ENCODE data around the gene VPS33A. TPM values are rescaled to one million over a fixed set of nuclear protein-coding genes. Genes with fewer than 3 reads are reported as not detected.
A peak's percentile ranks its signal among the peaks of the same experiment; 100 is the strongest.

The VPS33A gene
- total RNA-seq, 2 donors from 2014 or later = 18.6 to 24.0 TPM

- Histone ChIP-seq H3K9ac (ENCODE audit: low read depth in 2 of 2, low read length in 2 of 2) (no peak overlapping the region), H3K4me3 (no peak overlapping the region), H3K36me3 (no peaks in the 10 kb centered on the region), H3K27me3 (no peaks in the 10 kb centered on the region), H3K4me1 (no peaks in the 10 kb centered on the region), H3K9me3 (no peaks in the 10 kb centered on the region), H3K27ac (no peak overlapping the region)
- DNase-seq = no peak
- intact Hi-C loops (cut with DNase I) = loop anchor here (5.0 kb wide), 1 partner anchor 53 kb away; no protein-coding TSS in a partner anchor
- TF ChIP-seq CTCF (IDR thresholded peaks at IDR 0.05) = no peak
These were observed 81.2 kb downstream of the VPS33A start for GRCh38 chr12:122185079-122185478.

GRCh38 chr12:122184517-122184916 is 81.8 kb downstream of the VPS33A start:
- Histone ChIP-seq H3K9ac (ENCODE audit: low read depth in 2 of 2, low read length in 2 of 2) (no peak overlapping the region), H3K4me3 (no peak overlapping the region), H3K27ac (no peak overlapping the region), H3K4me1 (no peaks in the 10 kb centered on the region), H3K27me3 (no peaks in the 10 kb centered on the region), H3K36me3 (no peaks in the 10 kb centered on the region), H3K9me3 (no peaks in the 10 kb centered on the region)
- no peak for TF ChIP-seq CTCF (IDR thresholded peaks at IDR 0.05)
- no peak for DNase-seq
- intact Hi-C loops (cut with DNase I) = no loop called here

- peak overlapping the region; percentile 63 for H3K4me3 ChIP-seq
- intact Hi-C loops (cut with DNase I) = no loop called here
These were observed 82.7 kb downstream of the VPS33A start for GRCh38 chr12:122183588-122183940.

GRCh38 chr12:122182887-122183587 is 83.3 kb downstream of the VPS33A start, which contains the start of gene LRRC43:
Gene LRRC43 (plus strand): TSS chr12:122183123. CDS start chr12:122183145, 22 bp downstream.
- no peak for TF ChIP-seq CTCF (IDR thresholded peaks at IDR 0.05)
- peak; percentile 41 for DNase-seq
- Histone ChIP-seq H3K27me3 (no peaks in the 10 kb centered on the region), H3K9me3 (no peaks in the 10 kb centered on the region), H3K4me3 (peak within 1 kb of the TSS; percentile 63), H3K4me1 (no peaks in the 10 kb centered on the region), H3K27ac (no peak within 1 kb of the TSS), H3K36me3 (no peaks in the 10 kb centered on the region), H3K9ac (ENCODE audit: low read depth in 2 of 2, low read length in 2 of 2) (peak within 1 kb of the TSS; percentile 26 to 40)
- intact Hi-C loops (cut with DNase I) = no loop called here

More at GRCh38 chr12:122183588-122183940, 82.7 kb downstream of the VPS33A start:
- Histone ChIP-seq H3K4me1 (no peaks in the 10 kb centered on the region), H3K36me3 (no peaks in the 10 kb centered on the region), H3K9me3 (no peaks in the 10 kb centered on the region), H3K9ac (ENCODE audit: low read depth in 2 of 2, low read length in 2 of 2) (no peak overlapping the region), H3K27ac (no peak overlapping the region), H3K27me3 (no peaks in the 10 kb centered on the region)
- no peak for TF ChIP-seq CTCF (IDR thresholded peaks at IDR 0.05)
- no peak for DNase-seq

Other genes starting within 250 kb of the VPS33A start
- 10 to 100 TPM in 1 of 2 donors, 1 to 10 TPM in 1; 7.0 to 10.0 TPM for gene BCL7A, start 244.6 kb downstream of the VPS33A start, total RNA-seq
- 100 to 1,000 TPM; 158 to 201 TPM for gene MLXIP, start 187.7 kb downstream of the VPS33A start, total RNA-seq
- not detected for gene IL31, start 92.3 kb downstream of the VPS33A start, total RNA-seq
- gene LRRC43, start 83.4 kb downstream of the VPS33A start, total RNA-seq = under 1 TPM; 0.53 to 0.57 TPM
- gene B3GNT4, start 62.8 kb downstream of the VPS33A start, total RNA-seq = 1 to 10 TPM in 1 of 2 donors, under 1 TPM in 1; 0.69 to 1.7 TPM
- gene DIABLO, start 40.4 kb downstream of the VPS33A start, total RNA-seq = 10 to 100 TPM; 56.6 to 63.1 TPM
- 10 to 100 TPM; 35.4 to 65.8 TPM for gene CLIP1, start 156.2 kb upstream of the VPS33A start, total RNA-seq
- 10 to 100 TPM; 17.7 to 20.3 TPM for gene ZCCHC8, start 234.4 kb upstream of the VPS33A start, total RNA-seq